ENCODE data around the gene TSHZ2. TPM values are rescaled to one million over a fixed set of nuclear protein-coding genes. Genes with fewer than 3 reads are reported as not detected.

TSHZ2 gene
- total and polyA plus RNA-seq, 2 donors (not counting 3 experiments of a cell fraction or from before 2014, with no cell fraction given), result not detected

GRCh38 chr20:53539516-53539915, 567.4 kb downstream of the TSHZ2 start:
- H3K36me3 ChIP-seq (ENCODE audit: control insufficient read depth in 2 of 2, extremely low read depth in 1 of 2, insufficient read depth in 2 of 2, low read length in 2 of 2), result no peaks in the 10 kb centered on the region
- H3K4me2 ChIP-seq (ENCODE audit: insufficient read depth, low read length), result no peak overlapping the region
- no TSS peak for BruUV-seq (replicated peaks)
- H3K79me2 ChIP-seq (ENCODE audit: control insufficient read depth, insufficient read depth, low read length), result no peaks in the 10 kb centered on the region
- no peaks in the 10 kb centered on the region for H3K27me3 ChIP-seq (ENCODE audit: control insufficient read depth in 2 of 2, insufficient read depth in 2 of 2, low read length in 2 of 2)
- H3K27ac ChIP-seq (ENCODE audit: insufficient read depth, low read depth, low read length), result no peak overlapping the region
- dilution Hi-C loops (cut with MboI; ENCODE audit: extremely low pct_ligation_motif_present, low sequenced_read_pairs) (no loop called here), intact Hi-C loops (cut with micrococcal nuclease) (no loop called here)
- H3K4me1 ChIP-seq (ENCODE audit: control insufficient read depth, extremely low read depth, insufficient read depth, low read length), result no peaks in the 10 kb centered on the region
- H2AFZ ChIP-seq (ENCODE audit: low read depth, low read length), result no peak overlapping the region
- ChIA-PET POLR2A (no interaction called here), CTCF (interaction anchor here (2.7 kb wide), 1 partner anchor 8 kb away, joined by 12 read pairs; no protein-coding TSS in a partner anchor)
- H3K9me1 ChIP-seq (replicated peaks; ENCODE audit: control insufficient read depth, extremely low read depth, insufficient read depth, low read length), result no peaks in the 10 kb centered on the region
- TF ChIP-seq POLR2A (IDR thresholded peaks at IDR 0.05; ENCODE audit: low read depth, low read length) (no peak), CTCF (IDR thresholded peaks at IDR 0.05; ENCODE audit: extremely low read depth in 1 of 2, insufficient read depth in 1 of 2, low read depth in 1 of 2, low read length in 2 of 2) (no peak), GATA2 (IDR thresholded peaks at IDR 0.05; ENCODE audit: insufficient read depth, insufficient read length, low read depth, low read length) (no peak), POLR2AphosphoS5 (IDR thresholded peaks at IDR 0.05; ENCODE audit: insufficient read depth, low read depth, low read length) (no peak), EZH2 (IDR thresholded peaks at IDR 0.05; ENCODE audit: borderline replicate concordance, low read depth, low read length, severe bottlenecking) (no peak), FOS (IDR thresholded peaks at IDR 0.05; ENCODE audit: borderline replicate concordance, insufficient read depth, low read length) (no peak), JUN (IDR thresholded peaks at IDR 0.05; ENCODE audit: borderline replicate concordance, insufficient read depth, insufficient read length, low read depth) (no peak), MYC (IDR thresholded peaks at IDR 0.05; ENCODE audit: low read depth, low read length) (no peak), MAX (IDR thresholded peaks at IDR 0.05; ENCODE audit: insufficient read depth, insufficient read length) (no peak)
- FAIRE-seq (no peak), DNase-seq (ENCODE audit: low read depth, low spot score) (no peak)
- H3K9ac ChIP-seq (replicated peaks; ENCODE audit: extremely low read depth, insufficient read depth, low read length), result no peak overlapping the region
- no peak overlapping the region for H3K4me3 ChIP-seq (replicated peaks in 1 of 3; ENCODE audit: insufficient read depth in 1 of 3, low read depth in 1 of 3, low read length in 3 of 3)
- H4K20me1 ChIP-seq (replicated peaks; ENCODE audit: control insufficient read depth, extremely low read depth, insufficient read depth, low read length), result no peaks in the 10 kb centered on the region
- no peaks in the 10 kb centered on the region for H3K9me3 ChIP-seq (replicated peaks; ENCODE audit: control insufficient read depth, insufficient read depth, low read length)

Small RNA genes within 50 kb of the gene (small RNA-seq; reads per million reads assigned to genes)
- gene RF00019 (ENCODE audit: insufficient read depth, insufficient read length, low read depth, low replicate concordance), result not detected
